Upper lobe of left lung (tissue), 6 donors: ENCODE measurements around the gene FAM13A. TPM values are rescaled to one million over a fixed set of nuclear protein-coding genes. Genes with fewer than 3 reads are reported as not detected.

Experiments used
- ATAC-seq, 2 donors: fragments of 200-7000 bp; cut with Tn5 transposase; one replicate each; pipeline ENCODE4 v1.9.1; 2022; ENCODE audit warnings: mild to moderate bottlenecking in 2 of 2, moderate library complexity in 2 of 2; ENCODE audit not compliant: low FRiP score in 2 of 2
- DNase-seq, 2 donors: peaks; one replicate each; pipeline ENCODE4 v3.0.0-alpha.2; 2019 to 2020
- H3K27ac ChIP-seq, 4 donors: fragments of 200-600 bp; sonication (generic); one replicate each; pipeline ENCODE4 v1.5.1; 2016 to 2019
- H3K27me3 ChIP-seq, 4 donors: fragments of 200-600 bp; sonication (generic); one replicate each; pipeline ENCODE4 v1.5.1; 2017 to 2019
- H3K36me3 ChIP-seq, 4 donors: fragments of 200-600 bp; sonication (generic); one replicate each; pipeline ENCODE4 v1.5.1; 2016 to 2019
- H3K4me1 ChIP-seq, 4 donors: fragments of 200-600 bp; sonication (generic); one replicate each; pipeline ENCODE4 v1.5.1; 2018 to 2019
- H3K4me3 ChIP-seq, 4 donors: fragments of 200-600 bp; sonication (generic); one replicate each; pipeline ENCODE4 v1.5.1; 2017 to 2019; ENCODE audit warnings: mild to moderate bottlenecking in 2 of 4, moderate library complexity in 1 of 4
- H3K9me3 ChIP-seq, 4 donors: fragments of 200-600 bp; sonication (generic); one replicate each; pipeline ENCODE4 v1.5.1; 2018 to 2019
- EP300 ChIP-seq, 4 donors: sonication (generic); formaldehyde crosslinking; IDR thresholded peaks; one replicate each; pipeline ENCODE4 v1.5.1; 2017; ENCODE audit warnings: antibody characterized with exemption in 4 of 4, control low read depth in 2 of 4
- POLR2A ChIP-seq, 4 donors: fragments of 450-650 bp; IDR thresholded peaks; one replicate each; pipeline ENCODE4 v1.5.1; 2016 to 2017; ENCODE audit warnings: antibody characterized with exemption in 4 of 4, mild to moderate bottlenecking in 2 of 4
- POLR2AphosphoS5 ChIP-seq, 2 donors: sonication (generic); formaldehyde crosslinking; IDR thresholded peaks; one replicate each; pipeline ENCODE4 v1.5.1; 2017; ENCODE audit warnings: antibody characterized with exemption in 2 of 2
- WGBS, 2 donors: methylation state at CpG; one replicate each; pipeline ENCODE4 v1.1.5; 2017 to 2018; 5-methylcytosine and 5-hydroxymethylcytosine counted together
- total RNA-seq, 6 donors: library from RNA; depleted of rRNA in 4 of 6; stranded (reverse); fragments of >200 nt in 4 of 6; gene quantifications; one replicate each; pipeline versions ENCODE4 v1.1.0 to v1.2.1, GENCODE V29; 2016 to 2021
- TF ChIP-seq, protein P1 (sequence below), 6 experiments: fragments of 450-650 bp in 4 of 6; fragments of 200-600 bp in 2 of 6; sonication (generic) in 2 of 6; IDR thresholded peaks; one replicate each; pipeline ENCODE4 v1.5.1; 2016 to 2019; ENCODE audit warnings: antibody characterized with exemption in 6 of 6
- donor health status: DM: no; HTN: no; CAD: no; lungs with moderate emphysema.
- donor health status: DM: no; HTN: yes; CAD: no; lungs with severe emphysema.

FAM13A gene
- total RNA-seq, 6 donors from 2014 or later, result 15.8 to 173 (median 34.1) TPM

DNA sequence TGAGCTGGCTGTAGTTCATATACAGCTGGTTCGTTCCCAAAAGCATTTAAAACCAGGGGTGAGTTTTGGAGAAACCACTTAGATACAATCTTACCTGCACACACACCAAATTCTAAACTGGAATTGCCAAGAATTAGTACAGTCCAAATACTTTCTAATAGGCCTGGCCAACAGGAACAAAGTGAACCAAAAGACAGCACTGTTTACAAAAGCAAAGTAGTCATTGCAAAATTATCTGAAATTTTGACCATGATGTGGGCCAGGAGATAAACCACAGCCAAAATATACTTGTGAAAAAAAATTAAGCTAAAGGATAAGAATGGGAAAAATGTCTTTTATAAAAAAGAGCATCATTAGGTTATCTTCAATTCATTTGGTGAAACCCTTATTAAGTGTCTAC lies 321.4 kb downstream of the FAM13A start:
- Histone ChIP-seq H3K36me3 (peaks cover 0 to 31% (median 8%) of the 10 kb centered on the region in 4 donors), H3K4me1 (peaks cover 13 to 22% (median 19%) of the 10 kb centered on the region in 4 donors), H3K9me3 (no peaks in the 10 kb centered on the region), H3K27me3 (no peaks in the 10 kb centered on the region), H3K4me3 (no peak overlapping the region), H3K27ac (peak overlapping the region in 1 of 4 donors; percentile 13)
- TF ChIP-seq, protein P1, sequence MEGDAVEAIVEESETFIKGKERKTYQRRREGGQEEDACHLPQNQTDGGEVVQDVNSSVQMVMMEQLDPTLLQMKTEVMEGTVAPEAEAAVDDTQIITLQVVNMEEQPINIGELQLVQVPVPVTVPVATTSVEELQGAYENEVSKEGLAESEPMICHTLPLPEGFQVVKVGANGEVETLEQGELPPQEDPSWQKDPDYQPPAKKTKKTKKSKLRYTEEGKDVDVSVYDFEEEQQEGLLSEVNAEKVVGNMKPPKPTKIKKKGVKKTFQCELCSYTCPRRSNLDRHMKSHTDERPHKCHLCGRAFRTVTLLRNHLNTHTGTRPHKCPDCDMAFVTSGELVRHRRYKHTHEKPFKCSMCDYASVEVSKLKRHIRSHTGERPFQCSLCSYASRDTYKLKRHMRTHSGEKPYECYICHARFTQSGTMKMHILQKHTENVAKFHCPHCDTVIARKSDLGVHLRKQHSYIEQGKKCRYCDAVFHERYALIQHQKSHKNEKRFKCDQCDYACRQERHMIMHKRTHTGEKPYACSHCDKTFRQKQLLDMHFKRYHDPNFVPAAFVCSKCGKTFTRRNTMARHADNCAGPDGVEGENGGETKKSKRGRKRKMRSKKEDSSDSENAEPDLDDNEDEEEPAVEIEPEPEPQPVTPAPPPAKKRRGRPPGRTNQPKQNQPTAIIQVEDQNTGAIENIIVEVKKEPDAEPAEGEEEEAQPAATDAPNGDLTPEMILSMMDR (IDR thresholded peaks at IDR 0.05), result no peak
- TF ChIP-seq POLR2A (IDR thresholded peaks at IDR 0.05), result no peak
- no peak for TF ChIP-seq EP300 (IDR thresholded peaks at IDR 0.05)
- TF ChIP-seq POLR2AphosphoS5 (IDR thresholded peaks at IDR 0.05), result no peak
- ATAC-seq, result no peak
- 61 to 67% methylated on average over 1 of the region's 1 CpG for WGBS, 2 donors
- DNase-seq, result no peak

DNA sequence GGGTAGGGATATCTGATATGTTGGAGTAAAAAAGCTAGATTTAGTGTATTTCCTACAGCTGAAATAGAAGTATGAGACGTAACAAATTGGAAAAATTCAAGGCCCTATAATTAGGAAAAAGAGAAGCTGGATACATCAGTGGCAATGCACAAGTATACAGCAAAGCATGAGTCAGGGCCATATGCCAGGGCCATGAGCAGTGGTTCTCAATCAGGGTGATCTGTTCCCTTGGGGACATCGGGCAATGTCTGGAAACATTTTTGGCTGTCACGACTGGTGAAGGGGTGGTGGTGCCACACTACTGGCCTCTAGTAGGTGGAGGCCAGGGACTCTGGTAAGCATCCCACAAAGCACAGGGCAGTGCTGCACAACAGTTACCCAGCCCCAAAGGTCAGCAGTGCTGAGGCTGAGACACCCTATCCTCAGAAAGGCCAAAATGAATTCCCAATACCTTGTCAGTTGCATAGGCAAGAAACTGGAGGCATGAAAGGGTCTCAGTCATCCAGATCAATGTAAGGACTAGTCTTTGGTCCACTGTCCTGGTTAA lies 322.5 kb downstream of the FAM13A start:
- Histone ChIP-seq H3K27ac (peak overlapping the region in 2 of 4 donors; percentile 27 to 55), H3K27me3 (no peaks in the 10 kb centered on the region), H3K36me3 (peaks cover 0 to 41% (median 10%) of the 10 kb centered on the region in 4 donors), H3K4me1 (peaks cover 13 to 22% (median 19%) of the 10 kb centered on the region in 4 donors), H3K4me3 (no peak overlapping the region), H3K9me3 (no peaks in the 10 kb centered on the region)
- ATAC-seq (no peak), DNase-seq (no peak)
- no peak for TF ChIP-seq POLR2AphosphoS5 (IDR thresholded peaks at IDR 0.05)
- TF ChIP-seq EP300 (IDR thresholded peaks at IDR 0.05), result no peak
- TF ChIP-seq, protein P1 (IDR thresholded peaks at IDR 0.05), result no peak
- no peak for TF ChIP-seq POLR2A (IDR thresholded peaks at IDR 0.05)
- WGBS, 2 donors, result 77 to 97% methylated on average over 2 to 3 of the region's 3 CpGs

DNA sequence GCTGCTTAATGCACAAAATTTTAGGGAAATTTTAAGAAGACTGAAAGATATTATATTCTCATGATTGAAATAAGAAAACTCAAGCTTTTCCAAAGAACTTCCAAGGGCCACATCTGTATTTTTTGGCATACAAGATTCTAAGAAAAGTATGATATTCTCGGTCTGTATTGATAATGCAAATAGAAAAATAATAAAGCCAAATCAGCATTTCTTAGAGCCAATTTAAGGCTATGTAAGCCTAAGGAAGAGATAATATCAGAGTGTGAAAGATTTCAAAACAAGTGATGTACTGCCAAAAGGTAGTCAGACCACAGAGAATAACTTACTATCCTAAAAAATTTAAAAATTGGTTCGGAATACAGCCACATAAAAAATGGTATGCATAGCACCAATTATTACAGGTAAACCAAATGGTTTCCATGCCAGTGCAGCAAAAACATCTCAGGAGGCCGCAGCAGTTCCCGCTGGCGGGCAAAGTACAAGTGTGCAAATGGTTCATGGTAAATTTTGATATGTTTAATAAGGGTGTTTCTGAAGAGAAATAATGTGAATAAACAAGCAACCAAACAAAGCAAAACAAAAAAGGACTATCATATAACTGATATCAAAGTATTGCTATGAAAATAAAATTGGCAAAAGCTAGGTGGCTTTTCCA lies 324.1 kb downstream of the FAM13A start:
- WGBS, 2 donors, result 90 to 97% methylated on average over 5 of the region's 5 CpGs
- Histone ChIP-seq H3K36me3 (peaks cover 6 to 47% (median 17%) of the 10 kb centered on the region in 4 donors), H3K4me1 (peaks cover 7 to 18% (median 16%) of the 10 kb centered on the region in 4 donors), H3K9me3 (no peaks in the 10 kb centered on the region), H3K4me3 (no peak overlapping the region), H3K27me3 (no peaks in the 10 kb centered on the region), H3K27ac (no peak overlapping the region)
- no peak for TF ChIP-seq EP300 (IDR thresholded peaks at IDR 0.05)
- no peak for TF ChIP-seq POLR2AphosphoS5 (IDR thresholded peaks at IDR 0.05)
- TF ChIP-seq, protein P1 (IDR thresholded peaks at IDR 0.05), result no peak
- no peak for TF ChIP-seq POLR2A (IDR thresholded peaks at IDR 0.05)
- DNase-seq, result no peak
- no peak for ATAC-seq

DNA sequence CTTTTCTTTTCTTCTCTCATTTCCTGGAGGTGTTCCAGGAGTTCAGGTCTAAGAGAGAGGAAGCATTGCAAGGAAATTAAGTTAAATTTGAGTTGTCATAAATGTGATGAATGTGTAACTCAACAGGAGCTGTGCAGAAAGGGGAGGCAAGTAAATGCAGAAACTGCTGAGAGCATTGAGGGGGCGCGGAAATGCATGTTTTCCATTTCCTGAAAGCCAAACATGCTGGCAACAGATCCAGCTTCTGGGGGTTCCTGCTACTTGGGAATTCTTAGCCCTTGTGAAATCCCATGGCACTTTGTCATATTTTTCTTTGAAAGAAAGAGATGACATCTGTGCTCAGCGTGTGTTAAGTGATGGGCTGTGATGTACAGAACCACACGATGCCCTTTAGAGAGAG lies 325.6 kb downstream of the FAM13A start:
- Histone ChIP-seq H3K9me3 (no peaks in the 10 kb centered on the region), H3K27ac (no peak overlapping the region), H3K27me3 (no peaks in the 10 kb centered on the region), H3K4me3 (no peak overlapping the region), H3K36me3 (peaks cover 7 to 60% (median 29%) of the 10 kb centered on the region in 4 donors), H3K4me1 (peaks cover 0 to 15% (median 8%) of the 10 kb centered on the region in 4 donors)
- 62 to 82% methylated on average over 4 of the region's 4 CpGs for WGBS, 2 donors
- DNase-seq (no peak), ATAC-seq (no peak)
- TF ChIP-seq POLR2A (IDR thresholded peaks at IDR 0.05), result no peak
- TF ChIP-seq, protein P1 (IDR thresholded peaks at IDR 0.05), result no peak
- TF ChIP-seq EP300 (IDR thresholded peaks at IDR 0.05), result no peak
- TF ChIP-seq POLR2AphosphoS5 (IDR thresholded peaks at IDR 0.05), result no peak
